Measurements from ENCODE around the gene APIP.

- TF ChIP-seq, protein P1, sequence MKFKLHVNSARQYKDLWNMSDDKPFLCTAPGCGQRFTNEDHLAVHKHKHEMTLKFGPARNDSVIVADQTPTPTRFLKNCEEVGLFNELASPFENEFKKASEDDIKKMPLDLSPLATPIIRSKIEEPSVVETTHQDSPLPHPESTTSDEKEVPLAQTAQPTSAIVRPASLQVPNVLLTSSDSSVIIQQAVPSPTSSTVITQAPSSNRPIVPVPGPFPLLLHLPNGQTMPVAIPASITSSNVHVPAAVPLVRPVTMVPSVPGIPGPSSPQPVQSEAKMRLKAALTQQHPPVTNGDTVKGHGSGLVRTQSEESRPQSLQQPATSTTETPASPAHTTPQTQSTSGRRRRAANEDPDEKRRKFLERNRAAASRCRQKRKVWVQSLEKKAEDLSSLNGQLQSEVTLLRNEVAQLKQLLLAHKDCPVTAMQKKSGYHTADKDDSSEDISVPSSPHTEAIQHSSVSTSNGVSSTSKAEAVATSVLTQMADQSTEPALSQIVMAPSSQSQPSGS (tag by site-specific recombination; IDR thresholded peaks at IDR 0.05; ENCODE audit: low read depth): no peak
- TF ChIP-seq CTCF (tag by site-specific recombination; IDR thresholded peaks at IDR 0.05) (no peak), PBX3 (CRISPR knock-in tag; IDR thresholded peaks at IDR 0.05) (no peak)
These were observed 75.3 kb downstream of the APIP start for GRCh38 chr11:34840736-34841386.
